Tibial artery (tissue), 4 donors: ENCODE results near the gene OR2AJ1.

ENCODE experiments used
- DNase-seq, 2 donors: peaks; one replicate each; pipeline ENCODE4 v3.0.0-alpha.2; 2019
- H3K27ac ChIP-seq, 2 donors: fragments of 200-600 bp; sonication (generic) in 1 of 2; 1 replicate in 1 of 2; 2 replicates in 1 of 2; pipeline ENCODE4 v1.5.1; 2018 to 2019; ENCODE audit warnings: mild to moderate bottlenecking in 1 of 2
- H3K27me3 ChIP-seq, 2 donors: fragments of 200-600 bp; sonication (generic) in 1 of 2; one replicate each; pipeline versions ENCODE4 v1.5.1 to v1.6.0; 2016 to 2019
- H3K36me3 ChIP-seq, 3 donors: fragments of 200-600 bp; sonication (generic) in 2 of 3; one replicate each; pipeline ENCODE4 v1.5.1; 2016 to 2019; ENCODE audit warnings: mild to moderate bottlenecking in 2 of 3
- H3K4me1 ChIP-seq, 4 donors: fragments of 200-600 bp; sonication (generic) in 2 of 4; 1 replicate in 3 of 4; 2 replicates in 1 of 4; pipeline ENCODE4 v1.5.1; 2016 to 2019
- H3K4me3 ChIP-seq, 2 donors: fragments of 200-600 bp; sonication (generic) in 1 of 2; 1 replicate in 1 of 2; 2 replicates in 1 of 2; pipeline ENCODE4 v1.5.1; 2018 to 2019; ENCODE audit warnings: mild to moderate bottlenecking in 2 of 2
- H3K9me3 ChIP-seq, 3 donors: fragments of 200-600 bp; sonication (generic) in 1 of 3; one replicate each; pipeline ENCODE4 v1.5.1; 2016 to 2019
- intact Hi-C: fragments of 100-400 bp; cut with DNase I; formaldehyde crosslinking; loops from one replicate; pipeline ENCODE4 v1.15.0; 2023; ENCODE audit warnings: low total_unique reads
- TF ChIP-seq, protein P1 (sequence below), 2 experiments: fragments of 200-600 bp in 1 of 2; fragments of 450-650 bp in 1 of 2; IDR thresholded peaks; one replicate each; pipeline ENCODE4 v1.5.1; 2017 to 2019; ENCODE audit warnings: antibody characterized with exemption in 2 of 2, mild to moderate bottlenecking in 1 of 2, moderate library complexity in 1 of 2

The OR2AJ1 gene

GRCh38 chr1:247914941-247915662, 9.6 kb upstream of the OR2AJ1 start:
- Histone ChIP-seq H3K27me3 (no peaks in the 10 kb centered on the region), H3K9me3 (no peaks in the 10 kb centered on the region), H3K4me1 (no peaks in the 10 kb centered on the region), H3K27ac (no peak overlapping the region), H3K36me3 (no peaks in the 10 kb centered on the region), H3K4me3 (no peak overlapping the region)
- DNase-seq: no peak
- intact Hi-C loops: no loop called here
- TF ChIP-seq, protein P1, sequence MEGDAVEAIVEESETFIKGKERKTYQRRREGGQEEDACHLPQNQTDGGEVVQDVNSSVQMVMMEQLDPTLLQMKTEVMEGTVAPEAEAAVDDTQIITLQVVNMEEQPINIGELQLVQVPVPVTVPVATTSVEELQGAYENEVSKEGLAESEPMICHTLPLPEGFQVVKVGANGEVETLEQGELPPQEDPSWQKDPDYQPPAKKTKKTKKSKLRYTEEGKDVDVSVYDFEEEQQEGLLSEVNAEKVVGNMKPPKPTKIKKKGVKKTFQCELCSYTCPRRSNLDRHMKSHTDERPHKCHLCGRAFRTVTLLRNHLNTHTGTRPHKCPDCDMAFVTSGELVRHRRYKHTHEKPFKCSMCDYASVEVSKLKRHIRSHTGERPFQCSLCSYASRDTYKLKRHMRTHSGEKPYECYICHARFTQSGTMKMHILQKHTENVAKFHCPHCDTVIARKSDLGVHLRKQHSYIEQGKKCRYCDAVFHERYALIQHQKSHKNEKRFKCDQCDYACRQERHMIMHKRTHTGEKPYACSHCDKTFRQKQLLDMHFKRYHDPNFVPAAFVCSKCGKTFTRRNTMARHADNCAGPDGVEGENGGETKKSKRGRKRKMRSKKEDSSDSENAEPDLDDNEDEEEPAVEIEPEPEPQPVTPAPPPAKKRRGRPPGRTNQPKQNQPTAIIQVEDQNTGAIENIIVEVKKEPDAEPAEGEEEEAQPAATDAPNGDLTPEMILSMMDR (IDR thresholded peaks at IDR 0.05): no peak

- H3K4me3 ChIP-seq: no peak within 1 kb of the TSS
- no peaks in the 10 kb centered on the region for H3K4me1 ChIP-seq
- TF ChIP-seq, protein P1 (IDR thresholded peaks at IDR 0.05): no peak
- intact Hi-C loops: no loop called here
- DNase-seq: no peak
- no peak within 1 kb of the TSS for H3K27ac ChIP-seq
- no peaks in the 10 kb centered on the region for H3K27me3 ChIP-seq
- no peaks in the 10 kb centered on the region for H3K36me3 ChIP-seq
- no peaks in the 10 kb centered on the region for H3K9me3 ChIP-seq
Observed at GRCh38 chr1:247919952-247920351, 4.7 kb upstream of the OR2AJ1 start, which contains the start of gene OR2T8. OR2T8 (plus strand) TSS chr1:247920252; CDS start chr1:247921018, 766 bp downstream.

- intact Hi-C loops: no loop called here
- TF ChIP-seq, protein P1 (IDR thresholded peaks at IDR 0.05): no peak
- no peaks in the 10 kb centered on the region for H3K27me3 ChIP-seq
- no peaks in the 10 kb centered on the region for H3K9me3 ChIP-seq
- DNase-seq: no peak
- H3K27ac ChIP-seq: no peak overlapping the region
- no peaks in the 10 kb centered on the region for H3K36me3 ChIP-seq
- no peaks in the 10 kb centered on the region for H3K4me1 ChIP-seq
- H3K4me3 ChIP-seq: no peak overlapping the region
Observed at GRCh38 chr1:247923941-247924340, 748 bp upstream of the OR2AJ1 start.

DNA sequence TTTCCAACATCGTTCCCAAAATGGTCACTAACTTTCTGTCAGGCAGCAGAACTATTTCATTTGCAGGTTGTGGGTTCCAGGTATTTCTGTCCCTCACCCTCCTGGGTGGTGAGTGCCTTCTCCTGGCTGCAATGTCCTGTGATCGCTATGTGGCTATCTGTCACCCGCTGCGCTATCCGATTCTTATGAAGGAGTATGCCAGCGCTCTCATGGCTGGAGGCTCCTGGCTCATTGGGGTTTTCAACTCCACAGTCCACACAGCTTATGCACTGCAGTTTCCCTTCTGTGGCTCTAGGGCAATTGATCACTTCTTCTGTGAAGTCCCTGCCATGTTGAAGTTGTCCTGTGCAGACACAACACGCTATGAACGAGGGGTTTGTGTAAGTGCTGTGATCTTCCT, 9.3 kb downstream of the OR2AJ1 start:
- DNase-seq: no peak
- H3K27ac ChIP-seq: no peak overlapping the region

GRCh38 chr1:247935781-247936180, 11.1 kb downstream of the OR2AJ1 start:
- H3K4me1 ChIP-seq: no peaks in the 10 kb centered on the region
- H3K36me3 ChIP-seq: no peaks in the 10 kb centered on the region
- no peak overlapping the region for H3K4me3 ChIP-seq
- intact Hi-C loops: no loop called here
- DNase-seq: no peak
- TF ChIP-seq, protein P1 (IDR thresholded peaks at IDR 0.05): no peak
- peaks cover 0 to 3% of the 10 kb centered on the region in 2 donors for H3K27me3 ChIP-seq
- H3K9me3 ChIP-seq: peaks cover 0 to 9% (median 4%) of the 10 kb centered on the region in 3 donors
- no peak overlapping the region for H3K27ac ChIP-seq

More for the DNA sequence above, 9.3 kb downstream of the OR2AJ1 start:
- no peaks in the 10 kb centered on the region for H3K36me3 ChIP-seq
- peaks cover 0 to 9% (median 4%) of the 10 kb centered on the region in 3 donors for H3K9me3 ChIP-seq
- intact Hi-C loops: no loop called here
- H3K4me1 ChIP-seq: no peaks in the 10 kb centered on the region
- H3K4me3 ChIP-seq: no peak overlapping the region
- TF ChIP-seq, protein P1 (IDR thresholded peaks at IDR 0.05): no peak
- peaks cover 0 to 3% of the 10 kb centered on the region in 2 donors for H3K27me3 ChIP-seq
